CD8-positive, alpha-beta memory T cell (primary cell): ENCODE measurements around the gene ATXN1. TPM values are rescaled to one million over a fixed set of nuclear protein-coding genes. Genes with fewer than 3 reads are reported as not detected.

Source experiments
- CTCF ChIA-PET: fragments of 350-600 bp; sonication (Branson Sonifier 250); formaldehyde crosslinking; loops from one replicate; lab custom pipeline; 2021; ENCODE audit warnings: antibody characterized with exemption; lab: Charles Lee
- POLR2A ChIA-PET: fragments of 350-600 bp; sonication (Branson Sonifier 250); formaldehyde crosslinking; loops from one replicate; lab custom pipeline; 2021; ENCODE audit warnings: antibody characterized with exemption; lab: Charles Lee
- DNase-seq, 5 donors: peaks; one replicate each; pipeline versions ENCODE4 v3.0.0 to v3.0.0-alpha.2; 2020 to 2022; ENCODE audit warnings: mixed read lengths in 1 of 5
- H3K27ac ChIP-seq: one replicate; pipeline ENCODE4 v1.7.0; 2013; ENCODE audit warnings: low read depth, mild to moderate bottlenecking, low read length, moderate library complexity
- H3K27me3 ChIP-seq: 2 replicates; pipeline ENCODE4 v1.7.0; 2013; ENCODE audit warnings: low read length, mild to moderate bottlenecking; ENCODE audit not compliant: insufficient read depth, poor library complexity, severe bottlenecking
- H3K36me3 ChIP-seq: 2 replicates; pipeline ENCODE4 v1.7.0; 2013; ENCODE audit warnings: mild to moderate bottlenecking, low read length, moderate library complexity; ENCODE audit not compliant: insufficient read depth
- H3K4me1 ChIP-seq: 2 replicates; pipeline ENCODE4 v1.7.0; 2013; ENCODE audit warnings: mild to moderate bottlenecking, low read length, moderate library complexity; ENCODE audit not compliant: insufficient read depth
- H3K4me3 ChIP-seq: 2 replicates; pipeline ENCODE4 v1.7.0; 2013; ENCODE audit warnings: mild to moderate bottlenecking, low read length
- H3K9me3 ChIP-seq: 2 replicates; pipeline ENCODE4 v1.7.0; 2013; ENCODE audit warnings: mild to moderate bottlenecking, low read length
- H3K27ac Mint-ChIP-seq, 8 donors: one replicate each; pipeline ENCODE4 v1.8.0; 2020 to 2021; ENCODE audit warnings: mixed read lengths in 8 of 8, mild to moderate bottlenecking in 6 of 8, inconsistent platforms in 3 of 8, moderate library complexity in 3 of 8
- H3K27me3 Mint-ChIP-seq, 2 donors: one replicate each; pipeline ENCODE4 v1.8.0; 2020 to 2021; ENCODE audit warnings: mixed read lengths in 2 of 2, mild to moderate bottlenecking in 1 of 2, moderate library complexity in 1 of 2
- H3K36me3 Mint-ChIP-seq, 3 donors: one replicate each; pipeline ENCODE4 v1.8.0; 2020 to 2021; ENCODE audit warnings: mixed read lengths in 3 of 3, inconsistent platforms in 1 of 3, mild to moderate bottlenecking in 1 of 3
- H3K4me1 Mint-ChIP-seq, 3 donors: one replicate each; pipeline ENCODE4 v1.8.0; 2020 to 2021; ENCODE audit warnings: mixed read lengths in 3 of 3, inconsistent platforms in 1 of 3, mild to moderate bottlenecking in 1 of 3
- H3K4me3 Mint-ChIP-seq, 7 donors: one replicate each; pipeline ENCODE4 v1.8.0; 2020 to 2021; ENCODE audit warnings: mixed read lengths in 7 of 7, mild to moderate bottlenecking in 6 of 7, moderate library complexity in 4 of 7, inconsistent platforms in 2 of 7
- H3K9me3 Mint-ChIP-seq, 5 donors: one replicate each; pipeline ENCODE4 v1.8.0; 2020 to 2022; ENCODE audit warnings: mixed read lengths in 5 of 5, mild to moderate bottlenecking in 3 of 5, moderate library complexity in 2 of 5, inconsistent platforms in 1 of 5
- polyA plus RNA-seq: library from polyadenylated mRNA; unstranded; fragments of 300-500 nt; fragmentation: Illumina TruSeq; gene quantifications from one replicate; pipeline ENCODE4 v1.2.3, GENCODE V29; 2021
- total RNA-seq, 2 experiments: library from RNA; stranded (reverse); gene quantifications; one replicate each; pipeline ENCODE4 v1.2.3, GENCODE V29; 2021

ATXN1 gene
- total and polyA plus RNA-seq, 3 experiments from 2014 or later, result 20.0 to 114 (median 111) TPM

DNA sequence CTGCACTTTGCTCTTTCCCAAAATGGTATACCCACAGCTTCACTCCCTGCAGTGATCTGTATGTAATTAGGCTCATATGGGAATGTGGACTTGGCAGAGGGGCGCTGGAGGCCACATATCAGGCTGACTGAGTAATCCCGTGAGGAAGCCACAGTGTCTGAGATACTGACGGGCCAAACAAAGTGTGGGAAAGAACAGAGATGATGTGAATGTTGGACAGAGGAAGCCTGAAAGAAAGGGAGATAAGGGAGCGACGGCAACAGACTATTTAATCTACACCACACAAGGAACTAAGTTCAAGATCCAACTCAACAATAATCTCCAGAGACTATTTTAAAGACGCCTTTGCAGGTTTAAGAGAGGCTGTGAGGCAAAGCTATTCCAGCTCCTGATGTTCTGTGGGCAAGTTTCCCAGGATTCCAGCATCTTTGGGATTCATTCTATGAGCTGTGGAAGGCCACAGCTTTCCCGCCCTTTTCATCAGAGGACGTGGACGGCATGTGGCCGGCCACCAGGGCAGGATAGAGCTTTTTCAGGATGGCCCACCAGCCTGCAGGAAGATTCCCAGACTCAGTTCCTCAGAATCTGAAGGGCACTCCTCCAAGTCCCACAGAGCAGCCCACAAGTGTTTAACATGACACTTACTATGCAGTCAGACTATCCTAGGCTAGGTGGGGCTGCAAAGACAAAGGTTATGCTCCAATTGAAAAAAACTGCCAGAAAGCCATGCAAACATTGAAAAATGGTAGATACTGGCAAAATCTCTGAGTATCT lies 237.5 kb downstream of the ATXN1 start:
- no peak for DNase-seq
- ChIA-PET CTCF (no interaction called here), POLR2A (interaction anchor here (0.6 kb wide), 1 partner anchor 177 kb away, joined by 3 read pairs; no protein-coding TSS in a partner anchor)
- Mint-ChIP-seq H3K36me3 (peaks cover 9 to 56% (median 18%) of the 10 kb centered on the region in 3 donors), H3K9me3 (no peaks in the 10 kb centered on the region), H3K4me3 (no peak overlapping the region), H3K4me1 (peaks cover 28 to 63% (median 36%) of the 10 kb centered on the region in 3 donors), H3K27me3 (no peaks in the 10 kb centered on the region), H3K27ac (peak overlapping the region in 3 of 8 donors; percentile 3 to 36 (median 25))
- no peaks in the 10 kb centered on the region for H3K36me3 ChIP-seq
- H3K27ac ChIP-seq, result no peak overlapping the region
- no peak overlapping the region for H3K4me3 ChIP-seq
- H3K27me3 ChIP-seq, result no peaks in the 10 kb centered on the region
- no peaks in the 10 kb centered on the region for H3K4me1 ChIP-seq
- no peaks in the 10 kb centered on the region for H3K9me3 ChIP-seq

DNA sequence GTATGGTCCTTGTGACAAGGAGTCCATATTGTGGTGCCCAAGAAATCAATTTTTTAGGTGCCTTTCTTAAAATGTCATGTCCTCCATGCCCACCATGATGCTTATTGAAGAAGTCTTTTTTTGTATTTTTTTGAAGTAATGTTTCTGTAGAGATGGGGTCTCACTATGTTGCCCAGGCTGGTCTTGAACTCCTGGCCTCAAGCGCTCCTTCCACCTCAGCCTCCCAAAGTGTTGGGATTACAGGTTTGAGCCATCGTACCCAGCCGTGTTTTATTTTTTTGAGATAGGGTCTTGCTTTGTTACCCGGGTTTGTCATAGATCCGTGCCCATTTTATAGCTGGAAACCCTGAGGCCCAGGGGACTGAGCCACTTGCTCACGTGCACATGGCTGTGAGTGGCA lies 238.3 kb downstream of the ATXN1 start:
- ChIA-PET CTCF (interaction anchor here (1.6 kb wide), 1 partner anchor 17 kb away, joined by 4 read pairs; no protein-coding TSS in a partner anchor), POLR2A (no interaction called here)
- Mint-ChIP-seq H3K4me3 (no peak overlapping the region), H3K36me3 (peaks cover 9 to 58% (median 18%) of the 10 kb centered on the region in 3 donors), H3K4me1 (peaks cover 36 to 72% (median 44%) of the 10 kb centered on the region in 3 donors), H3K27ac (peak overlapping the region in 3 of 8 donors; percentile 13 to 67 (median 32)), H3K27me3 (no peaks in the 10 kb centered on the region), H3K9me3 (no peaks in the 10 kb centered on the region)
- H3K9me3 ChIP-seq, result no peaks in the 10 kb centered on the region
- no peaks in the 10 kb centered on the region for H3K27me3 ChIP-seq
- H3K36me3 ChIP-seq, result no peaks in the 10 kb centered on the region
- no peak overlapping the region for H3K4me3 ChIP-seq
- H3K27ac ChIP-seq, result no peak overlapping the region
- peaks cover 8% of the 10 kb centered on the region for H3K4me1 ChIP-seq
- DNase-seq, result no peak

DNA sequence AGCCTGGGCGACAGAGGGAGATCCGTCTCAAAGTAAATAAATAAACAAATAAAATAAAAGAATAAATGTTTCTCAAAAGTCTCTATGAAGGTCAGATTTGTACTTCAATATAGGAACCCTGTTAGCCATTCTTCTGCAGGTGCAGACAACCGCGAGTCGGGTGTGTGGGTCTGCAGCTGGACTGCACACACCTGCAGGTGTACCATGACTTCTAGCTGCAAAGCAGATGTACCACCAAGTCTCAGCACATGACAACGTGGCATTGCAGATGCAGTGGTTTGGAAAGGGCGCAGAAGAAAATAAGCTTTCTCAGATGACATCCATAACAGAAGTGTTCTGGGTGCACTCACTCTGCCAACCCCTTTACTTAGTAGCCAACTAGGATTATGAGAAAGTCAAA lies 239.7 kb downstream of the ATXN1 start:
- Mint-ChIP-seq H3K36me3 (peaks cover 9 to 62% (median 18%) of the 10 kb centered on the region in 3 donors), H3K4me3 (no peak overlapping the region), H3K27ac (no peak overlapping the region), H3K4me1 (peaks cover 37 to 73% (median 52%) of the 10 kb centered on the region in 3 donors), H3K27me3 (no peaks in the 10 kb centered on the region), H3K9me3 (no peaks in the 10 kb centered on the region)
- POLR2A ChIA-PET, result no interaction called here
- no peak overlapping the region for H3K4me3 ChIP-seq
- DNase-seq, result no peak
- CTCF ChIA-PET, result interaction anchor here (1.2 to 1.6 kb wide), 3 partner anchors 11 to 240 kb away, joined by 4 read pairs; partner anchors contain the start of gene ATXN1
- H3K27me3 ChIP-seq, result no peaks in the 10 kb centered on the region
- no peaks in the 10 kb centered on the region for H3K36me3 ChIP-seq
- peaks cover 11% of the 10 kb centered on the region for H3K4me1 ChIP-seq
- H3K9me3 ChIP-seq, result no peaks in the 10 kb centered on the region
- H3K27ac ChIP-seq, result no peak overlapping the region

DNA sequence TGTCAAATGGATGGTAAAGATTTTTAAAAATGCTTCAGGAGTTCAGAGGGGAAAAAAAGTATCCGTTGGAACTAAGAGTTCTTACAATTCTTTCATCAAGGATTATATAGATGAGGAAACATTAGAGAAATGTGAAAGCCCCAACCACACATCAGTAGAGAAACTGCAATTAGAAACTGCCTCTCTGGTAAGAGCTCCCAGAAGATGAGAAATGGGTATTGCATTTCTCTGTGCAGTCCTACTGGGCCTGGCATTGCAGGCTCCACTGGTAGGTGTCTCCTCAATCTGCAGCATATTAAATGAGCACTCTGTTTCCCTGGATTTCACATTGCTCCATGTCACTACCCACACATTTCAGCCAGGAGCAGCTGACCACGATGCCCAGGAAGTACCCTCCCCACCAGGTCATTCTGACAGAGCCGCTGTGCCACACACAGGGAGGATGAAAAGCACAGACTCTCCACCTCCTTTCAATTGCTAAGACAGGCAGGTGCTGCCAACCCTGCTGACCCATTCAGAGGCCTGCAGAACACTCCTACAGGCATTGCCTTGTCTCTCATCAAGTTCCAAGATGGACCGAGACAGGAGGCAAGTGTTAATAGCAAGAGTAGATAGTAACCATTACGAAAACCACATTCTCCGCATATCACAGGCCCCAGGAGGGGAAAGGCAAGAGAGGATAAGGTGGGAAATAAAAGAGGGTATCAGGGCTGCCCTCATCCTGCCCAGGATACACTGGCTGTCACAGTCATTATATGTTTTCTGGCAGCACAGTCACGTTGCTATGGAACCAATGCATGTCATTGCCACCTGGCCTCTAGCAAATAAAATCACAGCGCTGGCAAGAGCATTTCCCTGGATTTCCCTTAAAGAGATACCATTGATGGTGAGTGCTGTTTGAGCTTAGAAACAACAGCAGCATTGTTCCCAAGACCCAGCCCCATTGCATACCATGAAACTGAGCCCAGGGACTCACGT lies 241.7 kb downstream of the ATXN1 start:
- CTCF ChIA-PET, result no interaction called here
- Mint-ChIP-seq H3K4me3 (no peak overlapping the region), H3K27me3 (no peaks in the 10 kb centered on the region), H3K27ac (peak overlapping the region in 7 of 8 donors; percentile 14 to 88 (median 47)), H3K9me3 (no peaks in the 10 kb centered on the region), H3K4me1 (peaks cover 35 to 74% (median 54%) of the 10 kb centered on the region in 3 donors), H3K36me3 (peaks cover 9 to 67% (median 14%) of the 10 kb centered on the region in 3 donors)
- H3K4me1 ChIP-seq, result peaks cover 11% of the 10 kb centered on the region
- no peak overlapping the region for H3K27ac ChIP-seq
- H3K27me3 ChIP-seq, result no peaks in the 10 kb centered on the region
- H3K9me3 ChIP-seq, result no peaks in the 10 kb centered on the region
- no peaks in the 10 kb centered on the region for H3K36me3 ChIP-seq
- POLR2A ChIA-PET, result interaction anchor here (0.6 kb wide), 1 partner anchor 522 kb away, joined by 3 read pairs; no protein-coding TSS in a partner anchor
- DNase-seq, result no peak
- no peak overlapping the region for H3K4me3 ChIP-seq

DNA sequence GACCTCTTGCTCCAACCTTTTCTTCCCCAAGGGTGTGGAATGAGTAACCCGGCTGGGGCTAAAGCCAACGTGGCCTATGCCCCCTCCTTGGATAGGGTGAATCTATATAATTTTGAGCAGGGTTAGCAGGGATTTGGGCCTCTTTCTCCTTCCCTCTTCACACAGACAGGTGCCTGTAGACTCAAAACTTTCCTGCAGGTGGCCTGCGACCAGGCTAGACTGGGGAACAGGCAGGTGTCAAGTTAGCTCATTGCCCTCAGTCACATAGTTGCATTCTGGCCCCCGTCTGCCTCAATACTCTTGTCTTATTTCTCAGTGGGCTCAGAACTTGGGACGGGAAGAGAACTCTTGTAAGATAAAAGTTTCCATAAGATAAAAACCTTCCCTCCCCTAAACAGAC lies 243.0 kb downstream of the ATXN1 start:
- H3K9me3 Mint-ChIP-seq, result no peaks in the 10 kb centered on the region
- H3K27ac Mint-ChIP-seq, result peak overlapping the region in 6 of 8 donors; percentile 3 to 82 (median 60)
- no peak overlapping the region for H3K4me3 Mint-ChIP-seq
- Histone ChIP-seq H3K27ac (no peak overlapping the region), H3K4me1 (peaks cover 23% of the 10 kb centered on the region), H3K9me3 (no peaks in the 10 kb centered on the region), H3K36me3 (no peaks in the 10 kb centered on the region), H3K27me3 (no peaks in the 10 kb centered on the region), H3K4me3 (no peak overlapping the region)
- CTCF ChIA-PET, result interaction anchor here (0.8 to 2.8 kb wide), 2 partner anchors 20 to 245 kb away, joined by 3 to 13 read pairs; no protein-coding TSS in a partner anchor
- peaks cover 42 to 76% (median 63%) of the 10 kb centered on the region in 3 donors for H3K4me1 Mint-ChIP-seq
- DNase-seq, result no peak
- POLR2A ChIA-PET, result interaction anchor here (0.6 kb wide), 1 partner anchor 241 kb away, joined by 4 read pairs; no protein-coding TSS in a partner anchor
- H3K36me3 Mint-ChIP-seq, result peaks cover 5 to 67% (median 17%) of the 10 kb centered on the region in 3 donors
- no peaks in the 10 kb centered on the region for H3K27me3 Mint-ChIP-seq

DNA sequence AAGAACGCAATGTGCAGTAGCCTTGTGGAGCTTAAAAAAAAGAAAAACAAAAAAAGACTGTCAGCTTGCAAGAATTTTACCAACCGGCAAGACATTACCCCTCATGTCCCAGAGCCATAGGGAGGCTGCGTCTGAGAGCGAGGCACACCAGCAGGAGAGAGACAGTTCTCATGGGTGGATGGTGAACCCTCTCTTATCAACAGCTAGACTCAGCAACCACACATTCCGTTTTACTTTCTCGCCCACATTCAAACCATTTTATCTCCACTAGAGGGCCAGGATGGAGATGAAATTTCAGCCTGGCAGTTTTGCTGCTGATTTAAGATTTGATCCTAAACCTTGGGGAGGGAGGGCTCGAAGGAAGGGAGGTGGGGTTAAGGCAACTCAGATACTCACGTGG lies 247.0 kb downstream of the ATXN1 start:
- Mint-ChIP-seq H3K4me3 (peak overlapping the region in 1 of 7 donors; percentile 29), H3K27me3 (no peaks in the 10 kb centered on the region), H3K36me3 (peaks cover 0 to 35% (median 15%) of the 10 kb centered on the region in 3 donors), H3K27ac (peak overlapping the region; percentile 11 to 91 (median 76)), H3K9me3 (no peaks in the 10 kb centered on the region), H3K4me1 (peaks cover 53 to 81% (median 81%) of the 10 kb centered on the region in 3 donors)
- peaks cover 44% of the 10 kb centered on the region for H3K4me1 ChIP-seq
- ChIA-PET CTCF (interaction anchor here (0.8 to 5.2 kb wide), 11 partner anchors 10 to 254 kb away, joined by 3 to 28 read pairs (median 4); partner anchors contain the start of gene ATXN1), POLR2A (interaction anchor here (0.9 to 1.1 kb wide), 2 partner anchors 247 to 249 kb away, joined by 3 to 4 read pairs; partner anchors contain the start of gene ATXN1)
- H3K9me3 ChIP-seq, result no peaks in the 10 kb centered on the region
- H3K36me3 ChIP-seq, result no peaks in the 10 kb centered on the region
- DNase-seq, result peak in 2 of 5 donors; percentile 27 to 36
- no peak overlapping the region for H3K4me3 ChIP-seq
- no peak overlapping the region for H3K27ac ChIP-seq
- H3K27me3 ChIP-seq, result no peaks in the 10 kb centered on the region

DNA sequence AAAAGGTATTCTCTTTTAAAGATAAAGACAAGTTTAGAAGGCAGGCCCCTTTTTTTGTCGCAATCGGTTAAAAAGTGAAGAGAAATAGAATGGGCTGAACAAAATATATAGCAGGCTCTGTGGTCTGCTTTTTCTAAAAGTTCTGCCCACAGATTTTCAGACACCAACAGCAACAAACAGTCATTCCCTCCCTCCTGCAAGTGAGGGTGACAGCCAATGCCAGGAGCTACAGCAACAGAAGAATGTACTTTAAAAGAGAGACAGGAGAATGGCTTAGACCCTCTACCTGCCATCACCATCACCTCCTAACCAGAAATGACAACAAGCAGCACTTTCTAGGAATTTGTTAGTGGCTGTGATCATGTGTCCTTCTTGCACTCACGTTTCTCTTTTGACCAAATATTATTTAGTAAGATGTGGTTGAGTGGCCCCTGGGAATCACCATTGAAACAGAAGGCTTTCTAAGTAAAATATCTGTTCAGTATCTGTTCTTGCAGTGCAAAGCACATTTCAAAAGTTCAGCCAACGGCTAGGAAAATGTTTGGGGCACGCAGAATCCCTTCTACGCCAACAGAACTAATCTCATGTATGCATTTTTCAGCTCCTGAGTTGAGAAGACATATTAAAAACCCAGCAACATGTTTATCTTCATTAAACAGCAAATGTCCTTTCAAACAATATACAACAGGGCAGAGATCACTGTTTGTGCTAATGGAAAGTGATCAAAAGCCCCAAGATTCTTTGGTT lies 248.5 kb downstream of the ATXN1 start:
- Mint-ChIP-seq H3K4me1 (peaks cover 42 to 73% (median 71%) of the 10 kb centered on the region in 3 donors), H3K9me3 (no peaks in the 10 kb centered on the region)

More for the DNA sequence above, 248.5 kb downstream of the ATXN1 start:
- DNase-seq, result no peak
- H3K27me3 Mint-ChIP-seq, result no peaks in the 10 kb centered on the region
- no peaks in the 10 kb centered on the region for H3K9me3 ChIP-seq
- ChIA-PET CTCF (interaction anchor here (0.8 to 5.2 kb wide), 11 partner anchors 8 to 266 kb away, joined by 3 to 28 read pairs (median 3); partner anchors contain the start of gene ATXN1), POLR2A (interaction anchor here (1.1 kb wide), 1 partner anchor 249 kb away, joined by 4 read pairs; the partner anchor contains the start of gene ATXN1)
- H3K4me3 ChIP-seq, result no peak overlapping the region
- H3K27ac Mint-ChIP-seq, result peak overlapping the region; percentile 47 to 93 (median 87)
- H3K27ac ChIP-seq, result no peak overlapping the region
- peak overlapping the region in 1 of 7 donors; percentile 5 for H3K4me3 Mint-ChIP-seq
- H3K4me1 ChIP-seq, result peaks cover 34% of the 10 kb centered on the region
- no peaks in the 10 kb centered on the region for H3K36me3 ChIP-seq
- no peaks in the 10 kb centered on the region for H3K27me3 ChIP-seq
- peaks cover 0 to 28% (median 12%) of the 10 kb centered on the region in 3 donors for H3K36me3 Mint-ChIP-seq
